IMR-90 (cell line): ENCODE measurements around the gene CHD9. TPM values are rescaled to one million over a fixed set of nuclear protein-coding genes. Genes with fewer than 3 reads are reported as not detected.

ENCODE experiments used
- ATAC-seq: fragments of 200-7000 bp; cut with Tn5 transposase; 2 replicates; pipeline ENCODE4 v1.9.1; 2020; ENCODE audit warnings: low read depth, mild to moderate bottlenecking, moderate library complexity
- BruUV-seq: library from RNA; stranded (reverse); fragments of 400-500 nt; replicated peaks from 2 replicates; lab custom pipeline; 2021; lab: Mats Ljungman, UMichigan
- CTCF ChIA-PET: fragments of 300-600 bp; formaldehyde crosslinking; extraction: SDS; loops from one replicate; lab custom pipeline; 2021; ENCODE audit warnings: antibody characterized with exemption; lab: Yijun Ruan, JAX
- POLR2A ChIA-PET: fragments of 300-600 bp; sonication (Branson Sonifier 250); formaldehyde crosslinking; loops from one replicate; lab custom pipeline; 2022; ENCODE audit warnings: antibody characterized with exemption; ENCODE audit not compliant: unreplicated experiment; lab: Charles Lee
- DNase-seq: peaks from one replicate; pipeline ENCODE4 v3.0.0; 2013
- H2AFZ ChIP-seq: replicated peaks from 2 replicates; pipeline ENCODE3; 2013; ENCODE audit warnings: low read length, mild to moderate bottlenecking; ENCODE audit not compliant: poor library complexity
- H2AK5ac ChIP-seq: 2 replicates; pipeline ENCODE4 v1.6.1; 2013; ENCODE audit warnings: low read depth, low read length, inconsistent platforms
- H2AK9ac ChIP-seq: replicated peaks from 2 replicates; pipeline ENCODE3; 2013; ENCODE audit warnings: mild to moderate bottlenecking, low read depth, low read length, moderate library complexity; ENCODE audit not compliant: poor library complexity
- H2BK120ac ChIP-seq: 2 replicates; pipeline ENCODE4 v1.6.1; 2013; ENCODE audit warnings: low read depth, low read length, inconsistent platforms
- H2BK15ac ChIP-seq: 3 replicates; pipeline ENCODE4 v1.6.1; 2013; ENCODE audit warnings: low read depth, low read length, inconsistent platforms
- H2BK20ac ChIP-seq: 2 replicates; pipeline ENCODE4 v1.6.1; 2013; ENCODE audit warnings: low read depth, mild to moderate bottlenecking, inconsistent platforms, low read length, moderate library complexity
- H2BK5ac ChIP-seq: 2 replicates; pipeline ENCODE4 v1.6.1; 2013; ENCODE audit warnings: mild to moderate bottlenecking, low read depth, low read length, inconsistent platforms; ENCODE audit not compliant: poor library complexity, severe bottlenecking
- H3K14ac ChIP-seq: replicated peaks from 2 replicates; pipeline ENCODE4 v1.6.1; 2013; ENCODE audit warnings: low read depth, low read length, inconsistent platforms
- H3K18ac ChIP-seq: 2 replicates; pipeline ENCODE4 v1.6.1; 2013; ENCODE audit warnings: low read depth, low read length, control low read depth
- H3K23ac ChIP-seq: 2 replicates; pipeline ENCODE4 v1.6.1; 2013; ENCODE audit warnings: low read depth, low read length, inconsistent platforms
- H3K27ac ChIP-seq: 2 replicates; pipeline ENCODE4 v1.5.1; 2013; ENCODE audit warnings: mild to moderate bottlenecking, control low read depth, low read length; ENCODE audit not compliant: insufficient read depth
- H3K27me3 ChIP-seq: 2 replicates; pipeline ENCODE4 v1.6.1; 2013; ENCODE audit warnings: low read length; ENCODE audit not compliant: control insufficient read depth, insufficient read depth
- H3K36me3 ChIP-seq: 2 replicates; pipeline ENCODE4 v1.6.1; 2013; ENCODE audit warnings: low read length, mixed read lengths; ENCODE audit not compliant: control insufficient read depth, insufficient read depth
- H3K4ac ChIP-seq: 2 replicates; pipeline ENCODE4 v1.6.1; 2013; ENCODE audit warnings: low read depth, low read length, inconsistent platforms
- H3K4me1 ChIP-seq: 2 replicates; pipeline ENCODE4 v1.6.1; 2013; ENCODE audit warnings: low read length, mixed read lengths; ENCODE audit not compliant: control insufficient read depth, insufficient read depth
- H3K4me2 ChIP-seq: 2 replicates; pipeline ENCODE4 v1.6.1; 2013; ENCODE audit warnings: low read depth, mild to moderate bottlenecking, control low read depth, low read length, moderate library complexity
- H3K4me3 ChIP-seq: 2 replicates; pipeline ENCODE4 v1.5.1; 2013; ENCODE audit warnings: low read depth, mild to moderate bottlenecking, control low read depth, low read length, moderate library complexity; ENCODE audit not compliant: insufficient read depth
- H3K56ac ChIP-seq: 2 replicates; pipeline ENCODE4 v1.6.1; 2013; ENCODE audit warnings: low read length, inconsistent platforms; ENCODE audit not compliant: insufficient read depth; ENCODE audit errors: extremely low read depth
- H3K79me1 ChIP-seq, 2 experiments: 2 replicates each; pipeline ENCODE4 v1.6.1; 2013; ENCODE audit warnings: low read length in 2 of 2, inconsistent platforms in 1 of 2, low read depth in 1 of 2
- H3K9ac ChIP-seq: 2 replicates; pipeline ENCODE4 v1.6.1; 2013; ENCODE audit warnings: low read depth, low read length, control low read depth
- H3K9me1 ChIP-seq: 2 replicates; pipeline ENCODE4 v1.6.1; 2013; ENCODE audit warnings: low read length, inconsistent platforms; ENCODE audit not compliant: insufficient read depth
- H3K9me3 ChIP-seq: 2 replicates; pipeline ENCODE4 v1.6.1; 2013; ENCODE audit warnings: low read length; ENCODE audit not compliant: control insufficient read depth, insufficient read depth
- H4K20me1 ChIP-seq: 2 replicates; pipeline ENCODE4 v1.6.1; 2013; ENCODE audit warnings: low read length, inconsistent platforms; ENCODE audit not compliant: insufficient read depth
- H4K5ac ChIP-seq: 2 replicates; pipeline ENCODE4 v1.6.1; 2013; ENCODE audit warnings: mild to moderate bottlenecking, low read depth, low read length, control low read depth
- H4K8ac ChIP-seq, 2 experiments: 2 replicates each; pipeline ENCODE4 v1.6.1; 2013; ENCODE audit warnings: low read depth in 2 of 2, low read length in 2 of 2, control low read depth in 1 of 2, inconsistent platforms in 1 of 2
- H4K91ac ChIP-seq: 2 replicates; pipeline ENCODE4 v1.6.1; 2013; ENCODE audit warnings: low read depth, low read length, inconsistent platforms; ENCODE audit not compliant: insufficient read depth
- BHLHE40 ChIP-seq: fragments of 150-350 bp; IDR thresholded peaks from 2 replicates; pipeline ENCODE4 v1.6.1; 2016; ENCODE audit warnings: mild to moderate bottlenecking, low read depth, low read length
- CEBPB ChIP-seq: IDR thresholded peaks from 2 replicates; pipeline ENCODE4 v1.6.1; 2012; ENCODE audit warnings: low read depth, low read length, improper control_type of control experiment
- CHD1 ChIP-seq: IDR thresholded peaks from 2 replicates; pipeline ENCODE4 v1.6.1; 2012; ENCODE audit warnings: low read depth, low read length, improper control_type of control experiment
- FOS ChIP-seq: fragments of 150-350 bp; IDR thresholded peaks from 2 replicates; pipeline ENCODE4 v1.6.1; 2016; ENCODE audit warnings: low read depth, low read length
- MAZ ChIP-seq: IDR thresholded peaks from 2 replicates; pipeline ENCODE4 v1.6.1; 2012; ENCODE audit warnings: low read depth, mild to moderate bottlenecking, low read length, improper control_type of control experiment, moderate library complexity, borderline replicate concordance
- POLR2A ChIP-seq: IDR thresholded peaks from 2 replicates; pipeline ENCODE4 v1.6.1; 2012; ENCODE audit warnings: mild to moderate bottlenecking, low read depth, low read length
- RAD21 ChIP-seq: IDR thresholded peaks from 2 replicates; pipeline ENCODE4 v1.6.1; 2012; ENCODE audit warnings: low read length, improper control_type of control experiment
- RCOR1 ChIP-seq: IDR thresholded peaks from 2 replicates; pipeline ENCODE4 v1.6.1; 2012; ENCODE audit warnings: mild to moderate bottlenecking, low read length, improper control_type of control experiment; ENCODE audit not compliant: insufficient replicate concordance
- RFX5 ChIP-seq: IDR thresholded peaks from 2 replicates; pipeline ENCODE4 v1.8.0; 2012; ENCODE audit warnings: low read depth, mild to moderate bottlenecking, low read length, moderate library complexity
- WGBS, 2 experiments: methylation state at CpG; one replicate each; pipeline versions ENCODE4 v1.1.5 to v1.1.7; 2013; ENCODE audit warnings: missing lambda C conversion rate in 2 of 2; ENCODE audit not compliant: insufficient read length in 1 of 2; ENCODE audit errors: extremely low coverage in 2 of 2; 5-methylcytosine and 5-hydroxymethylcytosine counted together
- dilution Hi-C: fragments of 300-500 bp; cut with HindIII; formaldehyde crosslinking; loops from one replicate; pipeline ENCODE4 v1.14.3; 2018; ENCODE audit warnings: low sequenced_read_pairs; ENCODE audit not compliant: unreplicated experiment
- in situ Hi-C: fragments of 300-500 bp; cut with MboI; formaldehyde crosslinking; loops from 3 replicates; pipeline ENCODE4 v1.14.3; 2019; ENCODE audit warnings: low sequenced_read_pairs, inconsistent platforms, mixed read lengths
- intact Hi-C: fragments of 100-400 bp; cut with micrococcal nuclease; formaldehyde crosslinking; loops from 2 replicates; pipeline ENCODE4 v1.10.0; 2022
- polyA plus RNA-seq, 3 experiments: library from polyadenylated mRNA; depleted of rRNA; stranded (reverse); fragments of >200 nt; gene quantifications; 2 replicates each; pipeline ENCODE4 v1.2.3, GENCODE V29; 2012; ENCODE audit warnings: low replicate concordance in 1 of 3
- total RNA-seq: library from RNA; depleted of rRNA; stranded (reverse); fragments of >200 nt; gene quantifications from 2 replicates; pipeline ENCODE4 v1.2.3, GENCODE V29; 2012
- TF ChIP-seq, protein P1 (sequence below): fragments of 150-350 bp; IDR thresholded peaks from 2 replicates; pipeline ENCODE4 v1.6.1; 2016; ENCODE audit warnings: low read depth, mild to moderate bottlenecking, low read length, moderate library complexity, borderline replicate concordance
- TF ChIP-seq, protein P2 (sequence below): fragments of 150-350 bp; IDR thresholded peaks from 2 replicates; pipeline ENCODE4 v1.6.1; 2017; ENCODE audit warnings: mild to moderate bottlenecking, antibody characterized with exemption, low read length, low read depth

CHD9 gene
- total and polyA plus RNA-seq, 2 of the 4 experiments (the other 2 are of a cell fraction) = 9.1 to 48.8 TPM

- H3K18ac ChIP-seq = no peak overlapping the region
- dilution Hi-C loops (no loop called here), intact Hi-C loops (no loop called here), in situ Hi-C loops (no loop called here)
- no peak overlapping the region for H3K4ac ChIP-seq
- H3K14ac ChIP-seq = no peak overlapping the region
- H2BK15ac ChIP-seq = no peak overlapping the region
- CTCF ChIA-PET = interaction anchor here (1.0 kb wide), 1 partner anchor 118 kb away, joined by 4 read pairs; the partner anchor contains the start of gene CHD9
- H2BK20ac ChIP-seq = no peak overlapping the region
- H3K23ac ChIP-seq = no peak overlapping the region
- DNase-seq (no peak), ATAC-seq (no peak)
- H3K4me3 ChIP-seq = no peak overlapping the region
- H2AFZ ChIP-seq = no peak overlapping the region
- H4K8ac ChIP-seq = no peak overlapping the region
- H2AK5ac ChIP-seq = no peak overlapping the region
- peaks cover 2% of the 10 kb centered on the region; the same call in 1 of the 2 replicates for H3K4me1 ChIP-seq
- peaks cover 7 to 42% of the 10 kb centered on the region in 2 experiments; a peak in 3 of 4 replicates for H3K79me1 ChIP-seq
- no peak overlapping the region for H3K4me2 ChIP-seq
- H2BK120ac ChIP-seq = no peak overlapping the region
- H3K27me3 ChIP-seq = no peaks in the 10 kb centered on the region
- no peak overlapping the region for H3K9ac ChIP-seq
- H3K56ac ChIP-seq = no peak overlapping the region
- no CpG with 5 or more reads among the region's 4 CpGs for WGBS, 2 experiments
- no peaks in the 10 kb centered on the region for H3K9me1 ChIP-seq
- H4K5ac ChIP-seq = no peak overlapping the region
- no peak overlapping the region for H2BK5ac ChIP-seq
- peaks cover 11% of the 10 kb centered on the region; the same call in 1 of the 2 replicates for H4K20me1 ChIP-seq
- no peak overlapping the region for H3K27ac ChIP-seq
- peaks cover 3% of the 10 kb centered on the region for H3K36me3 ChIP-seq
- POLR2A ChIA-PET = no interaction called here
- TF ChIP-seq MAZ (no peak), RAD21 (no peak), FOS (no peak), RCOR1 (no peak), POLR2A (no peak), CHD1 (no peak), BHLHE40 (no peak), RFX5 (no peak), CEBPB (no peak)
- TF ChIP-seq, protein P1, sequence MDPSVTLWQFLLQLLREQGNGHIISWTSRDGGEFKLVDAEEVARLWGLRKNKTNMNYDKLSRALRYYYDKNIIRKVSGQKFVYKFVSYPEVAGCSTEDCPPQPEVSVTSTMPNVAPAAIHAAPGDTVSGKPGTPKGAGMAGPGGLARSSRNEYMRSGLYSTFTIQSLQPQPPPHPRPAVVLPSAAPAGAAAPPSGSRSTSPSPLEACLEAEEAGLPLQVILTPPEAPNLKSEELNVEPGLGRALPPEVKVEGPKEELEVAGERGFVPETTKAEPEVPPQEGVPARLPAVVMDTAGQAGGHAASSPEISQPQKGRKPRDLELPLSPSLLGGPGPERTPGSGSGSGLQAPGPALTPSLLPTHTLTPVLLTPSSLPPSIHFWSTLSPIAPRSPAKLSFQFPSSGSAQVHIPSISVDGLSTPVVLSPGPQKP = no peak
- TF ChIP-seq, protein P2, sequence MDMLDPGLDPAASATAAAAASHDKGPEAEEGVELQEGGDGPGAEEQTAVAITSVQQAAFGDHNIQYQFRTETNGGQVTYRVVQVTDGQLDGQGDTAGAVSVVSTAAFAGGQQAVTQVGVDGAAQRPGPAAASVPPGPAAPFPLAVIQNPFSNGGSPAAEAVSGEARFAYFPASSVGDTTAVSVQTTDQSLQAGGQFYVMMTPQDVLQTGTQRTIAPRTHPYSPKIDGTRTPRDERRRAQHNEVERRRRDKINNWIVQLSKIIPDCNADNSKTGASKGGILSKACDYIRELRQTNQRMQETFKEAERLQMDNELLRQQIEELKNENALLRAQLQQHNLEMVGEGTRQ = no peak
- no TSS peak for BruUV-seq
- H2AK9ac ChIP-seq = no peak overlapping the region
- no peak overlapping the region for H4K91ac ChIP-seq
- H3K9me3 ChIP-seq = no peaks in the 10 kb centered on the region
Observed at GRCh38 chr16:53172517-53172916, 117.7 kb downstream of the CHD9 start.
